Activated T-cell treated with anti-CD3 and anti-CD28 coated beads for 24 hours (primary cell): ENCODE data around the gene THG1L.
"Not testable (repeated sequence)": the region's sequence is repeated elsewhere in the genome, so short reads cannot be mapped to it uniquely, and the experiment has no call there.

Experiments
- DNase-seq: peaks from one replicate; pipeline ENCODE4 v3.0.0-alpha.2; 2020; ENCODE audit warnings: low read depth

The THG1L gene

DNA sequence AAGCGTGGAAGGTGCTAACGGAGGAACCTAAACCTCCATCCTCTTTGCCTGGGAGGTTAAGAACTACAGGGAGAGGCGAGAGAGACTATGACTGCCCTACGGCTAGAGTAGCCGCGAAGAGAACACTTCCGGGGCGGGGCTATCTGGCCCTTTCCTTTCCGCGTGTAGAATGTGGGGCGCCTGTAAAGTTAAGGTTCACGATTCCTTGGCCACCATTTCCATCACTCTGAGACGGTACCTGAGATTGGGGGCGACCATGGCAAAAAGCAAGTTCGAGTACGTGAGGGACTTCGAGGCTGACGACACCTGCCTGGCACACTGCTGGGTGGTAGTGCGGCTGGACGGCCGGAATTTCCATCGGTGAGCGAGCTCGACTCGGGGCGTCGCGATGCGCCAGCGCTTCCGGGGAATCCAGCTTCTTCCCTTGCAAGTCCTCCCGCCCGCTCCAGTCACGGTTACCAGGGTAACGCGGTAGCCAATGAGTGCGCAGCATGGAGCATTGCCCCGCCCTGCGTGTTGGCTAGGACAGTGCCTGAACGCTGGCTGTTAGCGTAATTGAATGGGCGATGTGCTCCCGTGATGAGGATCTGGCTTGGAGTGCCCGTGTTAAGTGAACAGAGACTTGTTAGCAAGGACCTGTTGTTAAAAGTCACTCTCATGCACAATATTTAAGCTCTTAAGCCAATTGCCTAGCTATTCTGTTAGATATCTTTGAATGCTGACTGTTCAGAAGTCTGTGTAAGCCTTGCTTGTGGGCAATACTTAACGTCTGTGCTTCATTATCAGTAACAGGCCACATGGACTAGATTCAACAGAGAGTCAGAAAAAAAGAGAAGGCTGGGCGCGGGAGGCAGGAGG, at the start of gene THG1L:
Gene THG1L (plus strand): TSS at position 149 of the 858 bp plus-strand sequence. CDS start 21 bp downstream, at position 170.
- peak; percentile 99 for DNase-seq

DNA sequence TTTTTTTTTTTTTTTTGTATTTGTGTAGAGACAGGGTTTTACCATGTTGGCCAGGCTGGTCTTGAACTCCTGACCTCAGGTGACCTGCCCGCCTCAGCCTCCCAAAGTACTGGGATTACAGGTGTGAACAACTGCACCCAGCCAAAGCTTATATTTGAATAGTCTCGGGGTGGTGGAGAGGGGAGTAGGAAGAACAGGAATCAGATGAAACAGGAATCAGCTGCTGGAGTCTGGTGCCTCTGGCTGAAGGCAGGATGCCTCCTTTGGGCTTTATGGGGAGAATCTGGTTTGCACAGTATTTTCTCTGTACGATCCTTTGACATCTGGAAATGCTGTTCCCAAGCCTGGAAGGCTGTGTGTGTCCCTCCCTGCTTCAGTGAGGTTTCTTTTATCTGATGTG, 49.0 kb upstream of the THG1L start:
- DNase-seq = no peak

DNA sequence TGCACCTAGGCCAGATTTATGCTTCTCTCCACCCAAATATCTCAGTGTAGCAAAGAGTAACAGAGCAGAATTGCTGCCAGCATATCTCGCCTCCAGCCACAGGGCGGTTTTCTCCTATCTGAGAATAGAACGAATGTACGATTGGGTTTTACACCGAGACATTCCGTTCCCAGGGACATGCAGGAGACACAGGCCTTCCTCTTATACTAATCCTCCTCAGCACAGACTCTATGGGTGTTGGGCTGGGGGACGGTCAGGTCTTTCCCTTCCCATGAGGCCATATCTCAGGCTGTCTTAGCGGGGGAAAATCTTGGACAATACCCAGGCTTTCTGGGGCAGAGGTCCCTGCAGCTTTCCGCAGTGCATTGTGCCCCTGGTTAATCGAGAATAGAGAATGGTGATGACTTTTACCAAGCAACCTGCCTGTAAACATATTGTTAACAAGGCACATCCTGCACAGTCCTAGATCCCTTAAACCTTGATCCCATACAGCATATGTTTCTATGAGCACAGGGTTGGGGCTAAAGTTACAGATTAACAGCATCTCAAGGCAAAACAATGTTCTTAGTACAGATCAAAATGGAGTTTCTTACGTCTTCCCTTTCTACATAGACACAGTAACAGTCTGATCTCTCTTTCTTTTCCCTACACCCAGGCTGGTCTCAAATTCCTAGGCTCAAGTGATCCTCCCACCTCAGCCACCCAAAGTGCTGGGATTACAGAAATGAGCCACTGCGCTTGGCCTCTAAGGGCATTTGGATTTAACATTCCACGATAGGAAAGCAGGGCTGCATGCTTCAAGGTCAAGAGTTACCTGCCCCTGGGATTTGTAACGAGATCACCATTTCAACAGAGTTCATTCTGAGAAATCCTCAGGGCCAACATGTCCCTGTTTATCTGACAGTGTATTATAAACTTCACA, 44.7 kb upstream of the THG1L start:
- not testable (repeated sequence) for DNase-seq

DNA sequence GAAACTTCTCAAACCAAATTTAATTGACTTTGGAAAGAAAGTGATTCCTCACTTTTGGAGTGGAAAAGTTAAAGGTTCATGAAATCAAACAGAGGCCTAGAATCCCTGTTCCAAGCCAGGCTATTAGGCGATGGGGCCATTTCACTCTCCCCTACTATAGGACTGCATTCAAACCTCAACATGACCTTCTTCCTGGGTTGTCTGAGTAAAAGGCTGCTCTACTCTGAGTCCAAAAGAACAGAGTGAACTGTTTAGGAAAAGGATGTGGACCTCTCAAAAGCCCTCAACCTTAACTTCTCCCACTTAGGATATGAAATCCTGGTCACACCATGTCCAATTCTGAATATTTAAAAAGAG, 44.0 kb upstream of the THG1L start:
- no peak for DNase-seq

DNA sequence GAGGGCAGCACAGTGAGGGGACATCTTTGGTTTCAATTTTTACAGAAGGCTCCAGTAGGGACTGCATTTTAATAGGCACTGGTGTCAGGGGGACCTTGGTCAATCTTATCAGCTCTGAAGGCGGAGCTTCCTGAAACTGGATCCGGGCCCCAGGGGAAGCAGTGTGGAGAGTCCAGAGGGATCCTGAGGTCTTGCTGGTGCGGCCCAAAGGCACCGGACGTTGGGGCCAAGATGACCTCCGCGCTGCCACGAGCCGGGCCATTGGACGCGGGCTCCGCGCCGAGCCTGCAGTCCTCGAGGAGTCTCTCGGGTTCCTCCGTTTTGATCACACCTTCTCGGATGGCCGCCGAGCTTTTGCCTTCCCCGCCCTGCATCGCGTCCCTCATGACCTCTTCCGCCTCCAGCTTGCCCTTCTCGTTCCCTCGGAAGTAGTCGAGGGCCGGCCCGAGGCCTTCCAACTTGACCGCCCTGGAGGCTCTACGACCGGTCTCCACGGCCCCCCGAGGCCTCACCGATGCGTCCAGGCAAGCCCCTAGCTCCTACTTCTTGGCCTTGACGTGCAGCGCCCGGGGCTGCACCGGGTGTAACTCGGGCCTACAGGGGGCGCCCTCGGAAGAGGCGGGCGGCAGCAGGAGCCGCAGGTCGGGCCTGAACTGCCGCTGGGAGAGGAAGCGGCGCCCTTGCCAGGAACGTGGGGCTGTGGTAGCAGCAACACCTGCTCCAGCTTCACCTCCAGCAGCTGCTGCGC, 41.1 kb upstream of the THG1L start:
- no peak for DNase-seq

DNA sequence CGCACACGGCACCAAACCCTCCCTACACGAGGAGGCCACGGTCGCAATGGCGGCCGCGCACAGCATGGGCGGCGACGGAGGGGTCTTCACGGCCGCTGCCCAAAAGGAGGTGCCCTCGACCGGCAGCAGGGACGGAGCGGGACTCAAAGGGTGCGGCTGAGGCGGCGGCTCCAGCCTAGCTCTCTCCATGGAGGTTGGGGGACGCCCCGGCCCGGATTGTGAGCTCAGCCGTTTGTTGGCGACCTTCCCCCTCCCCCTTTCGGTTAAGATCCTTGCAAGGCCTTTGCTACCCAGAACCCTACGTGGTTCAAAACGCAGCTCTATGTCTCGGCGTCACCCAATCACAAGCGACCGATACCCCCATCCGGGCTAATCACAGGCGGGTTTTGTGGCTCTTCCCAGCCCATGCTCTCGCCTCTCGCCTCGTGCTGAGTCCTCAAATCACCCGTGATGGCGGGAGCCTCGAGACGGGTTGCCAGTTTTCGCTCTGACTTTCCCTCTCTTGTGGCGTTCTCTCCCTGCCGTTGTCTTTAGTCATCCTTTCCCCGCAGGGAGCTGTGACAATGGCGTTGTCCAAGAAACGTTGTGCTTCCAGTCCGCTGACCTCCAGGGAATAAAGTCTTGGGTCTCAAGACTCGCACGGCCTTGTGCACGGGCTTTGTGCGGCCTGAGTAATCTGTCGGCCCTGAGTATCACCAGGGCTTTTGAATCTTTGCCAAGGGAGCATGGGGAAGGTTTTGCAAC, 40.4 kb upstream of the THG1L start:
- no peak for DNase-seq

DNA sequence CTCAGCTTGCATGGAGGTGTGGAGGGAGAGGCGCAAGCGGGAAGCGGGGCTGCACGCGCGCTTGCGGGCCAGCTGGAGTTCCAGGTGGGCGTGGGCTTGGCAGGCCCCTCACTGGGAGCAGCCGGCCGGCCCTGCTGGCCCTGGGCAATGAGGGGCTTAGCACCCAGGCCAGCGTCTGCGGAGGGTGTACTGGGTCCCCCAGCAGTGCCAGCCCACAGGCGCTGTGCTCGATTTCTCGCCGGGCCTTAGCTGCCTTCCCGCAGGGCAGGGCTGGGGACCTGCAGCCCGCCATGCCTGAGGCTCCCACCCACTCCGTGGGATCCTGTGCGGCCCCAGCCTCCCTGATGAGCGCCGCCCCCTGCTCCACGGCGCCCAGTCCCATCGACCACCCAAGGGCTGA, 37.4 kb upstream of the THG1L start:
- not testable (repeated sequence) for DNase-seq

DNA sequence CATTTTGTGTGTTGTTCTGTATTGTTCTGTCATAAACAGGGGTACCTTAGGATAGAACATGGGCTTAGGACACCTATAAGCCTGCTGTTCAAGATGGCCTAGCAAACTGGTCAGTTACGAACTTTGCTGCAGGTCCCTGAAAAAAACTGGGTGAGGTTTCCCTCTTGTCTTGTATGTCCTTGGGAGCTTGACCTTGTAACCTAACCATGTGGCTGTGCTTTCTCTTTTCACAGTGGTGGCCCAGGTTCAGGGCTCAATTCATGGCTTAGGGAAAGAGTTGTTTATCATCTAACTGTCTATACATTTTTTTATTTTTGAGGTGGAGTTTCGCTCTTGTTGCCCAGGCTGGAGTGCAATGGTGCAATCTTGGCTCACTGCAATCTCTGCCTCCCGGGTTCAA, 35.1 kb upstream of the THG1L start:
- not testable (repeated sequence) for DNase-seq

DNA sequence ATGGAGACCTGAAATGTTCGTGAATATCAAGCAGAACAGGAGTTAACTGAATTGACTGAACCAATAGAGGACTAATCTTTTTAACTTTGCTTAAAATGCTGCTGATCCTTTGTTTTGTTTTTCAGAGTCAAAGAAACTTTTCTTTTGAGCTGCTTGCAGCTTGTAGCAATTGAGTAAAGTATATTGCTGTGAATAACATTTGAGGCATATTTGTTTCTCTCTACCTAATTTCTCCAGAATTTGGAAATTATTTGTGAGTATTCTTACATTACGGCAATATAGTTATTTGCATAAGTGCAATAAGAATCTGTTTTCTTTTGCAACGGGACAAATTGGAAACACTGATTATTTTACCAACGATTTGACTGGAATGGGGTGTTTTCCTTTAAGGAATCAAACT, 32.5 kb upstream of the THG1L start:
- not testable (repeated sequence) for DNase-seq

DNA sequence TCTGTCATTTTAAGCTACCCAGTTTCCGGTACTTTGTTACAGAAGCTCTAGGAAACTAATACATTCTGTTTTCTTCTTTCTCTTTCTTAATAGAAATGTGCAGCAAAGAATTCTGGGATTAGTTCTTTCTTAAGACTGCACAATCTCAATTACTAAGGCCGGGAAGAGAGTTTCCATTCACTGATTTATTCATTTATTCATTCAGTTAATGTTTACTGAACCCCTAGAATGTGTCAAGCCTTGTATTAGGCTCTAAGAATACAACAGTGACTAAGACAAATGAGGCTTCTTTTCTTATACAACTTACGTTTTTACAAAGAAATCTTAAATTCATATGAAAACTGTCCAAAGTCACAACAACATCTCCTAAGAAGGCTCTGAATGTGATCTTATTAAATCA, 27.5 kb upstream of the THG1L start:
- DNase-seq = no peak

DNA sequence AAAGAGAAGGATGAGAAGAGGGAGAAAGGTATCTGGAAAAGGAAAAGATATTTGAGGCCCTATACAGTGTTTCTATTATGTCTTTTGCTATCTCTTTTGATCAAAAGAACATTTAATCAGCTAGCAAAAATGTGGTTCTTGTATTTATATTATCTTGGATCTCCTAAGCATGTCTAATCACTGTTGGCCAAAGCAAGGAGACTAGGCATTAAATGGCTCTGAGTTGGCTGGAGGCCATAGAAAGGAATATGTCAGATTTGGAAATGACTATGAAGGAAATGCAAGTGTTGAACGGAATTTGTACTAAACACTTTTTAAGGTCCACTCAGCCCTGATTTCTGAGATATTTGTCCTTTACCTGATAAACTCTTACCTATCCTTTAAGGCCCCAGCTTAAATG, 22.4 kb upstream of the THG1L start:
- no peak for DNase-seq

DNA sequence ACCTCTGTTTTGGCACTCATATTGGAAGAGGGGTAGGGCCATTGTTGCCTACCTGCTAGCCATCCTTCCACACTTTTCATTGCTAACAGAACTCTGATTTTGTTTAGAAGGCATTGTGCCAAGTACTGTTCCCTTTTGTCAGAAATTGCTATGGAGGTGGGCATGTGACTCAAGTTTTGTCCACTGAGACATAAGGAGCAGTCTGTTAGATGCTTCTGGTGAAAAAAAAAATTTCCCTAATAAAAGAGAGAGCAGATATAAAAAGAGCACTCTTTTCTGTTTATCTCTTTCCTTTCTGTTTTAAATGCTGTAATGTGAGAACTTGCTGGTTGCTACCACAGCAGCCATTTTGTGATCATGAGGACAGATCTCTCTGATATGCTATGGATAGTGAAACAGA, 21.9 kb upstream of the THG1L start:
- DNase-seq = no peak

DNA sequence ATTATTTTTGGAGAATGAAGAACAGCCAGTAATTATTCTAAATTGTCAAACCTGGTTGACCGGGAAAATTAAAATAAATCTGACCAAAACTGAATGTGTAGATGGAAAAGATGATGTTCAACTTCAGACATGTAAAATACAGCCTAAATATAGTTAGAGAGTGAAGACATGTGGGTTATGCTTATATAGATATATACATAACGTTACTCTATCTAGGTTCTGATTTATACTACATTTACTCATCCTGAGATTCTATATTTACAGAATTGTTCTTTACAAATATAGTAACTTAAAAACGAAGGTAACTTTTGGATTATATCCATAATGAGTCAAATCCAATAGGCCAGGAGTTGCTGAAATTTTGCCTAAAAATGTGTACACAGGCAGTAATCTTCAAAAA, 20.8 kb upstream of the THG1L start:
- no peak for DNase-seq

DNA sequence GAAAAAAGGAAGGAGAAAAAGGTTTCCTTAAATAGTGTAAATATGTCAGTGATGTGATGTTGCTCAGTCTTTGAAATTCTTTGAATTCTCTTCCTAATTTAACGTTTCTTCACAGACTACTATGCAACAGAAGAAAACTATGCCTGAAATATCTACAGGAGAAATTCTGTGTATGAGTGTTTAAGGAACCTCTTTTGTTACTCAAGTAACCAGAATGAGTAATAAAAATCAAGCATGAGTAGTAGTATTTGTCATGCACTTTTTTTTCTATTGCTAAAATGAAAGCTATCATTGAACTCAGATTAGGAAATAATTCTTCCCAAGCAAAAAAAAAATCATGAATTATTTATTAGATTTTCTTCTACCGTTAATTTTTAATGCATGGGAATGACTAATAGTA, 20.3 kb upstream of the THG1L start:
- DNase-seq = no peak

DNA sequence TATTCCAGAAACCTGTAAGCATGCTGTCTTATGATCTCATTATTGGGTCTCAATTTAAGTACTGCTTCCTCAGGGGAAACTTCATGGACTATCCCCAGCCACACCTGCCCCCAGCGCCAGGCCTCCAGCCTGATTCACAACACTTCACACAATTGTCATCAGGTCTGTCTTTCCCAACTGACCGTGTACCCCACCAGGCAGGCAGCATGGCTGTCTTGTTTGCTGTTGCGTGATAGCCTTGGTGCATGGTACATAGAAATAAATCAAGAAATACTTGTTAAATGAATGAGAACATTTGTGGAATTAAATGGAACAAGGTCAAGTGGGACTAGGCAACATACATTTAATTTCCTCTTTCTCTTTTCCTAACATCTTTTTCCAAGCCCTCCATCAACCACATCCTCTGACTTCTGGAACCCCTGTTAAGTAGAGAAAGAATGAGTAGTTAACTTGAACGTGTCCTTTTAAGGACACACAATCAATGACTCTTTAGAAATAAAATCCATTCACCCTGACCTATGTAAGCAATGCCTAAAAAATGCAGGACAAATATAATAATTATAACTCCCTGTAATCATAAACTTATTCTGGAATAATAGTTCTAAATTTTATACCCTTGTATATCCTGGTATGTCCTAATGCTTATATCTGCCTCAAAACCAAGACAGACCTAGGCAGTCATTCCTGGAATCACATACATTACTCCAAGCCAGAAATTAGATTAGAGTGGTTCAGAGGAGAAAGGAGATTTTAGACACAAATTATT, 17.2 kb upstream of the THG1L start:
- no peak for DNase-seq

DNA sequence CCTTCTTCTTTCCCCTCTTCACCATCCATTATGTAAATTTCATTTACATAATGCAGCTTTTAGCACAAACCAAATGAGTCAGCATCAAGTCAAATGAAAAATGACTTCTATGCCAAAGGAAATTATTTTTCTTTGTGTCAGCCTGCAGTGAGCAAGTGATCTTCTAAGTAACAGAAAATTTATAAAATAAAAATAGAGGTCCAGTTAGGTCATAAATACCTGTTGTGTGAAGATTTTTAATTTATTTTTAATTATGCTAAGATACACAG, 16.7 kb upstream of the THG1L start:
- DNase-seq = no peak

DNA sequence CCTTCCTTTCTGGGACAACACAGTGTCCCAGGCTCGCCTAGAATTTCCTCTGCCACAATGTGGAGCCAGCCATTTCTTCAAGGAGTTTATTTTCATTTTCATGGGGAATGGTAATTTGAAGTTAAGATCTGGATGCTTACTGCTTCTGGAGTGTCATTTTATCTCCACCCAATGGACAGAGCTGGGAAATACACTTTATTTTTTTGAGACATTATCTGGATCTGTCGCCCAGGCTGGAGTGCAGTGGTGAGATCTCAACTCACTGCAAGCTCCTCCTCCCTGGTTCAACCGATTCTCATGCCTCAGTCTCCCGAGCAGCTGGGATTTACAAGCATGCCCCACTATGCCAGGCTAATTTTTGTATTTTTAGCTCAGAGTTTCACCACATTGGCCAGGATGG, 12.7 kb upstream of the THG1L start:
- no peak for DNase-seq

DNA sequence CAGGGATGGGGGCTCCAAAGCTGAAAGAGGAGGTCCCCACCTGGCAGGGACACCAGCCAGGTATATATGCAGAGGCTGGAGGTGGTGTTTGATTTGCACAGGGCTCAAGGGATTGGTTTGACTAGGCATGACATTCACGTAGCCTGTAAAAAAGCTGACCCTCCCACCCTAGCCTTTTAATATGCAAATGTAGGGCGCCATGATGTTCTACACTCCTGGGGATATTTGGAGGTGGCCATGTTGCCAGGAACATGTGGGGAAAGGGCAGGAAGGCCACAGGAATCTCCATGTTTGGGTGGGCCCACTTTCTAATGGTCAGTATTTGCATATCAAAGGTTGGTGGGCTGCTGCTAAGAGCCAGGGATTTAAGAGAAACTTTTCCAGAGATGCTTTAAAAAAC, 12.0 kb upstream of the THG1L start:
- no peak for DNase-seq

DNA sequence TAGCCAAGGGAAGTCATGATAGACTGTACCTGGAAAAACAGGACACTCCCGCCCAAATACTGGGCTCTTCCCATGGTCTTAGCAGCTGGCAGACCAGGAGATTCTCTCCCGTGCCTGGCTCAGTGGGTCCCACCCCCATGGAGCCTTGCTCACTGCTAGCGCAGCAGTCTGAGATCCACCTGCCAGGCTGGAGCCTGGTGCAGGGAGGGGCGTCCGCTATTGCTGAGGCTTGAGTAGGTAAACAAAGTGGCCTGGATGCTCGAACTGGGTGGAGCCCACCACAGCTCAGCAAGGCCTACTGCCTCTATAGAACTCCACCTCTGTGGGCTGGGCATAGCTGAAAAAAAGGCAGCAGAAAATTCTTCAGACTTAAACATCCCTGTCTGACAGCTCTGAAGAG, 10.1 kb upstream of the THG1L start:
- DNase-seq = no peak

DNA sequence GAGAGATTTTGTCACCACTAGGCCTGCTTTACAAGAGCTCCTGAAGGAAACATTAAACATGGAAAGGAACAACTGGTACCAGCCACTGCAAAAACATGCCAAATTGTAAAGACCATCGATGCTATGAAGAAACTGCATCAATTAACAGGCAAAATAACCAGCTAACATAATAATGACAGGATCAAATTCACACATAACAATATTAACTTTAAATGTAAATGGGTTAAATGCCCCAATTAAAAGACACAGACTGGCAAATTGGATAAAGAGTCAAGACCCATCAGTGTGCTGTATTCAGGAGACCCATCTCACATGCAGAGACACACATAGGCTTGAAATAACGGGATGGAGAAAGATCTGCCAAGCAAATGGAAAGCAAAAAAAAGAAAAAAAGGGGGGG, 8.3 kb upstream of the THG1L start:
- DNase-seq = not testable (repeated sequence)

DNA sequence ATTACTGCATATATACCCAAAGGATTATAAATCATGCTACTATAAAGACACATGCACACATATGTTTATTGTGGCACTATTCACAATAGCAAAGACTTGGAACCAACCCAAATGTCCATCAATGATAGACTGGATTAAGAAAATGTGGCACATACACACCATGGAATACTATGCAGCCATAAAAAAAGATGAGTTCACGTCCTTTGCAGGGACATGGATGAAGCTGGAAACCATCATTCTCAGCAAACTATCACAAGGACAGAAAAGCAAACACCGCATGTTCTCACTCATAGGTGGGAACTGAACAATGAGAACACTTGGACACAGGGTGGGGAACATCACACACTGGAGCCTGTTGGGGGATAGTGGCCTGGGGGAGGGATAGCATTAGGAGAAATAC, 4.6 kb upstream of the THG1L start:
- not testable (repeated sequence) for DNase-seq
